ENCODE results near the gene HPSE2.

The HPSE2 gene

GRCh38 chr10:98846787-98847186 lies 388.9 kb downstream of the HPSE2 start:
- H3K36me3 ChIP-seq (ENCODE audit: control insufficient read depth, insufficient read depth, low read length) = no peaks in the 10 kb centered on the region
- no peaks in the 10 kb centered on the region for H3K4me1 ChIP-seq (ENCODE audit: control insufficient read depth, insufficient read depth, low read length)
- H3K4me3 ChIP-seq (ENCODE audit: low read length) = no peak overlapping the region
- H3K27me3 ChIP-seq (ENCODE audit: control insufficient read depth, insufficient read depth, low read length) = no peaks in the 10 kb centered on the region
- no peak overlapping the region for H3K27ac ChIP-seq (ENCODE audit: low read depth, low read length)
- H3K9ac ChIP-seq (ENCODE audit: low read length) = no peak overlapping the region

DNA sequence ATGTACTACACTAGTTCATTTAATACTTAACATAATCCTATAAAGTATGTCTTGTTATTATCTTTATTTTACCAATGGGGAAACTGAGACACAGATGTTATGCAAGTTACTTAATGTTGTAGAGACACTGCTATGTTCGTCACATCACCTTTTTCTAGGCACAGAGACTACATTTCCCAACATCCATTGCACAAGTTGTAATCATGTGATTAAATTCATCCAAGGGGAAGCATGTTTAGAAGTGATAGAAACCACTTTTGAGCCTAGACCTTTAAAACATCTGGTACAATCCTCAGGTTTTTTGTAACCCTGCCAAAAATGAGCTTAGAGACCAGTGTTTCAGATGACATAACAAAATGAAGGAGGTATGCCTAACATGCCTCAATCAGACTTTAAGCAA lies 402.1 kb downstream of the HPSE2 start:
- no peaks in the 10 kb centered on the region for H3K27me3 ChIP-seq (ENCODE audit: control insufficient read depth, insufficient read depth, low read length)
- H3K36me3 ChIP-seq (ENCODE audit: control insufficient read depth, insufficient read depth, low read length) = no peaks in the 10 kb centered on the region
- peaks cover 3% of the 10 kb centered on the region for H3K4me1 ChIP-seq (ENCODE audit: control insufficient read depth, insufficient read depth, low read length)
- no peak overlapping the region for H3K27ac ChIP-seq (ENCODE audit: low read depth, low read length)
- H3K4me3 ChIP-seq (ENCODE audit: low read length) = no peak overlapping the region
- no peak overlapping the region for H3K9ac ChIP-seq (ENCODE audit: low read length)

- Histone ChIP-seq H3K27me3 (ENCODE audit: control insufficient read depth, insufficient read depth, low read length) (no peaks in the 10 kb centered on the region), H3K9ac (ENCODE audit: low read length) (no peak overlapping the region), H3K36me3 (ENCODE audit: control insufficient read depth, insufficient read depth, low read length) (no peaks in the 10 kb centered on the region), H3K4me3 (ENCODE audit: low read length) (no peak overlapping the region), H3K27ac (ENCODE audit: low read depth, low read length) (no peak overlapping the region), H3K4me1 (ENCODE audit: control insufficient read depth, insufficient read depth, low read length) (peaks cover 3% of the 10 kb centered on the region)
Measured at GRCh38 chr10:98832738-98833137, 402.9 kb downstream of the HPSE2 start.

DNA sequence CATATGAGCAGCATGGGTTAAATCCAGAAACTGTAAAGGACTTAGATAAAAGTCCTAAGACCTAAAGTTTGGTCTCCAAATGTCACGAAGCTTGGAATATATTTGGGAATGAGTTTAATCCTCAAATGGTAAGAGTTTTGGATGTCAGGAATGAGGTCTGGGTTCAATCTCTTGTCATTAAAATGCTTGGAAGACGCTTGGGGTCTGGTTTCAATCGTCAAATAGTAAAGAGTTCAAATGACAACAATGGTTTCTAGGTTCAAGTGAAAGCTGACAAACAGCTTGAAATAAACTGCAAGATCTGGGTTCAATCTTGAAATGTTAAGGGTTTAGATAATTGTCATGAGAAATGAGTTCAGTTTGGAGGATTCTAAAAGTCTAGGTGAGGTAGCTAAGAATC lies 403.5 kb downstream of the HPSE2 start:
- Histone ChIP-seq H3K9ac (ENCODE audit: low read length) (no peak overlapping the region), H3K27ac (ENCODE audit: low read depth, low read length) (peak overlapping the region; percentile 19), H3K36me3 (ENCODE audit: control insufficient read depth, insufficient read depth, low read length) (no peaks in the 10 kb centered on the region), H3K27me3 (ENCODE audit: control insufficient read depth, insufficient read depth, low read length) (no peaks in the 10 kb centered on the region), H3K4me3 (ENCODE audit: low read length) (no peak overlapping the region), H3K4me1 (ENCODE audit: control insufficient read depth, insufficient read depth, low read length) (peaks cover 3% of the 10 kb centered on the region)

DNA sequence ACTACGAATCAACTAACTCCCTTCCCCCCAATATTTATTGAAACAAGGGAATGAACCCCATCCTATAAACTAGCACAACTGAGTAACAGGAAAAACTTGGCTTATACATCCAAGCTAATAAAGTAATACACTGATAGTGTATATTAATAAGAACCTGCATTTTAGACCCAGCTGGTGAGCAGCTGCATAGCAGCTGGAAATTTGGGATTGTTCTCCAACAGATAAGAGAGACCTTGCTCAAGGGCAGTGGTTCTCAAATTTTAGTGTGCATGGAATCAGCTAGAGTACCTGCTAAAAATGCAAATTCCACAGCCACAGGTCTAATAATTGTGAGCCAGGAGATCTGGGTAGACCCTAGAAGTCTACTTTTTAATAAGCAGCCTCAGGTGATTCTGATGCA lies 404.3 kb downstream of the HPSE2 start:
- no peaks in the 10 kb centered on the region for H3K27me3 ChIP-seq (ENCODE audit: control insufficient read depth, insufficient read depth, low read length)
- no peaks in the 10 kb centered on the region for H3K36me3 ChIP-seq (ENCODE audit: control insufficient read depth, insufficient read depth, low read length)

DNA sequence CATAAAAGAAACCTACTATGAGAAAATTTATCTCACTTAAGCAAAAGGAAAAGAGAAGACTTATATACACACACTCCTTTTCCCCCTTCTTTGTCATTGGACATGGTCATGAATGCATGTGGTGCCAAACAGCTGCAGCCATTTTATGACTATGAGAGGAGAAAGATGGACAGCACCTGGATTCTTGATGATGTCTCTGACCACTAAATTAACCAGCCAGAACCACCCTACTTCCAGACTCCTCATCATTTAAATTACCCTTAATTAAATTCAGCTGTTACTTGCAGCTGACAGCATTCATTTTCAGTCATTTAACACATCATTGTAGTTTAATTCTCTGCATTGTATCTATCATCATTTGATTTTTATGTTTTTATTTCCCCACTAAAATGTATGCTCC lies 409.9 kb downstream of the HPSE2 start:
- Histone ChIP-seq H3K9ac (ENCODE audit: low read length) (no peak overlapping the region), H3K27ac (ENCODE audit: low read depth, low read length) (no peak overlapping the region), H3K27me3 (ENCODE audit: control insufficient read depth, insufficient read depth, low read length) (no peaks in the 10 kb centered on the region), H3K4me3 (ENCODE audit: low read length) (no peak overlapping the region), H3K36me3 (ENCODE audit: control insufficient read depth, insufficient read depth, low read length) (no peaks in the 10 kb centered on the region), H3K4me1 (ENCODE audit: control insufficient read depth, insufficient read depth, low read length) (no peaks in the 10 kb centered on the region)

More for the DNA sequence above, 404.3 kb downstream of the HPSE2 start:
- Histone ChIP-seq H3K9ac (ENCODE audit: low read length) (no peak overlapping the region), H3K4me1 (ENCODE audit: control insufficient read depth, insufficient read depth, low read length) (peaks cover 3% of the 10 kb centered on the region), H3K27ac (ENCODE audit: low read depth, low read length) (no peak overlapping the region), H3K4me3 (ENCODE audit: low read length) (no peak overlapping the region)

GRCh38 chr10:98817396-98817795 lies 418.3 kb downstream of the HPSE2 start:
- no peak overlapping the region for H3K27ac ChIP-seq (ENCODE audit: low read depth, low read length)
- no peaks in the 10 kb centered on the region for H3K36me3 ChIP-seq (ENCODE audit: control insufficient read depth, insufficient read depth, low read length)
- H3K9ac ChIP-seq (ENCODE audit: low read length) = no peak overlapping the region
- no peaks in the 10 kb centered on the region for H3K27me3 ChIP-seq (ENCODE audit: control insufficient read depth, insufficient read depth, low read length)
- no peaks in the 10 kb centered on the region for H3K4me1 ChIP-seq (ENCODE audit: control insufficient read depth, insufficient read depth, low read length)
- H3K4me3 ChIP-seq (ENCODE audit: low read length) = no peak overlapping the region

- Histone ChIP-seq H3K4me1 (ENCODE audit: control insufficient read depth, insufficient read depth, low read length) (no peaks in the 10 kb centered on the region), H3K4me3 (ENCODE audit: low read length) (no peak overlapping the region), H3K9ac (ENCODE audit: low read length) (no peak overlapping the region), H3K36me3 (ENCODE audit: control insufficient read depth, insufficient read depth, low read length) (no peaks in the 10 kb centered on the region), H3K27me3 (ENCODE audit: control insufficient read depth, insufficient read depth, low read length) (no peaks in the 10 kb centered on the region), H3K27ac (ENCODE audit: low read depth, low read length) (no peak overlapping the region)
Measured at GRCh38 chr10:98815039-98815885, 420.4 kb downstream of the HPSE2 start.

- Histone ChIP-seq H3K27me3 (ENCODE audit: control insufficient read depth, insufficient read depth, low read length) (no peaks in the 10 kb centered on the region), H3K27ac (ENCODE audit: low read depth, low read length) (no peak overlapping the region), H3K9ac (ENCODE audit: low read length) (no peak overlapping the region), H3K4me1 (ENCODE audit: control insufficient read depth, insufficient read depth, low read length) (no peaks in the 10 kb centered on the region), H3K4me3 (ENCODE audit: low read length) (no peak overlapping the region), H3K36me3 (ENCODE audit: control insufficient read depth, insufficient read depth, low read length) (no peaks in the 10 kb centered on the region)
Measured at GRCh38 chr10:98814470-98814869, 421.2 kb downstream of the HPSE2 start.

- H3K27me3 ChIP-seq (ENCODE audit: control insufficient read depth, insufficient read depth, low read length) = no peaks in the 10 kb centered on the region
- H3K4me3 ChIP-seq (ENCODE audit: low read length) = no peak overlapping the region
- no peaks in the 10 kb centered on the region for H3K36me3 ChIP-seq (ENCODE audit: control insufficient read depth, insufficient read depth, low read length)
- no peak overlapping the region for H3K27ac ChIP-seq (ENCODE audit: low read depth, low read length)
- no peak overlapping the region for H3K9ac ChIP-seq (ENCODE audit: low read length)
- H3K4me1 ChIP-seq (ENCODE audit: control insufficient read depth, insufficient read depth, low read length) = no peaks in the 10 kb centered on the region
Measured at GRCh38 chr10:98808282-98808892, 427.3 kb downstream of the HPSE2 start.

DNA sequence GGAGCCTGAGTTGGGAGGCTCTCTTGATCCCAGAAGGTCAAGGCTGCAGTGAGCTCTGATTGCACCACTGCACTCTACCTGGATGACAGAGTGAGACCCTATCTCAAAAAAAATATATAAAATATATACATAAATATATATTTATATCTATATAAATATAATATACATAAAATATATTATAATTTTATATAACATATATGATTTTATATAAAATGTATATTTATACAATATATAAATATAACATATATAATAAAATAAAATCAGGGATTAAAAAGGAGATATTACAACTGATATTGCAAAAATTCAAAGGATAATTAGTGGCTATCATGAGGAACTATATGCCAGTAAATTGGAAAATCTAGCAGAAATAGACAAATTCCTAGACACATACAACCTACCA lies 435.4 kb downstream of the HPSE2 start:
- H3K4me3 ChIP-seq (ENCODE audit: low read length) = no peak overlapping the region

GRCh38 chr10:98795467-98795866 lies 440.2 kb downstream of the HPSE2 start:
- H3K9ac ChIP-seq (ENCODE audit: low read length) = no peak overlapping the region
- no peak overlapping the region for H3K27ac ChIP-seq (ENCODE audit: low read depth, low read length)
- H3K4me1 ChIP-seq (ENCODE audit: control insufficient read depth, insufficient read depth, low read length) = no peaks in the 10 kb centered on the region
- no peaks in the 10 kb centered on the region for H3K27me3 ChIP-seq (ENCODE audit: control insufficient read depth, insufficient read depth, low read length)
- no peaks in the 10 kb centered on the region for H3K36me3 ChIP-seq (ENCODE audit: control insufficient read depth, insufficient read depth, low read length)
- H3K4me3 ChIP-seq (ENCODE audit: low read length) = no peak overlapping the region

More for the DNA sequence above, 435.4 kb downstream of the HPSE2 start:
- Histone ChIP-seq H3K36me3 (ENCODE audit: control insufficient read depth, insufficient read depth, low read length) (no peaks in the 10 kb centered on the region), H3K27me3 (ENCODE audit: control insufficient read depth, insufficient read depth, low read length) (no peaks in the 10 kb centered on the region), H3K27ac (ENCODE audit: low read depth, low read length) (no peak overlapping the region), H3K9ac (ENCODE audit: low read length) (no peak overlapping the region), H3K4me1 (ENCODE audit: control insufficient read depth, insufficient read depth, low read length) (no peaks in the 10 kb centered on the region)

DNA sequence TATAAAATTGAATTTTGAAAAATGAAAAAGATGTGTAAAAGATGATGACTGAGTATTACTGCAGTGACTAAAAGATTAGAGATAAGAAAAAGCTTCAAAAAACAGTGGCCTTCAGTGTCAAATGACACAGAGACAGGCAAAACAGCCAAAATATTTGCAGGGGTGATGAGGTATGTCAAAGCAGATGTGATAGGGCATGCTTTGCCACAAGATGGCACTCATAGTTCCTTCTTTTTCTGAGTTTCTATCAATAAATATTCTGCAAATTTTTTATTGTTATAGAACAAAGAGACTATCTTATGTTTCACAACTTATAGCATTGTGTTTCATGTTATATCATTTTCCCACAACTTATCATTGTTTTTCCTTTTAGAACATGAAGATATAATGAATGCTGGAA lies 444.8 kb downstream of the HPSE2 start:
- H3K4me1 ChIP-seq (ENCODE audit: control insufficient read depth, insufficient read depth, low read length) = no peaks in the 10 kb centered on the region
- H3K9ac ChIP-seq (ENCODE audit: low read length) = no peak overlapping the region

More for the DNA sequence above, 444.8 kb downstream of the HPSE2 start:
- Histone ChIP-seq H3K36me3 (ENCODE audit: control insufficient read depth, insufficient read depth, low read length) (no peaks in the 10 kb centered on the region), H3K4me3 (ENCODE audit: low read length) (no peak overlapping the region), H3K27me3 (ENCODE audit: control insufficient read depth, insufficient read depth, low read length) (no peaks in the 10 kb centered on the region), H3K27ac (ENCODE audit: low read depth, low read length) (no peak overlapping the region)
